GDM1 (cell line): Measurements from ENCODE around the gene SARNP.

Experiments used
- DNase-seq: peaks from one replicate; lab custom pipeline; 2025; lab: John Stamatoyannopoulos, UW

SARNP gene

GRCh38 chr12:55724226-55724939 lies 93.1 kb downstream of the SARNP start:
- DNase-seq, result peak; percentile 55

- no peak for DNase-seq
Measured at GRCh38 chr12:55723516-55724225, 93.9 kb downstream of the SARNP start.

- DNase-seq, result no peak
Measured at GRCh38 chr12:55722948-55723347, 94.6 kb downstream of the SARNP start.

- no peak for DNase-seq
Measured at GRCh38 chr12:55721601-55722213, 95.8 kb downstream of the SARNP start.

GRCh38 chr12:55720894-55721444 lies 96.6 kb downstream of the SARNP start:
- DNase-seq, result no peak

GRCh38 chr12:55720071-55720564 lies 97.4 kb downstream of the SARNP start, which contains the start of gene RDH5:
Gene RDH5 (plus strand): TSS chr12:55720393. CDS start chr12:55721185, 792 bp downstream.
- DNase-seq, result no peak

GRCh38 chr12:55719371-55719770 lies 98.2 kb downstream of the SARNP start:
- no peak for DNase-seq

GRCh38 chr12:55718624-55719275 lies 98.8 kb downstream of the SARNP start:
- DNase-seq, result no peak

GRCh38 chr12:55718015-55718414 lies 99.5 kb downstream of the SARNP start:
- DNase-seq, result no peak

- no peak for DNase-seq
Measured at GRCh38 chr12:55717011-55718007, 100.2 kb downstream of the SARNP start.

- DNase-seq, result no peak
Measured at GRCh38 chr12:55716582-55716957, 101.0 kb downstream of the SARNP start.

- peak; percentile 89 for DNase-seq
Measured at GRCh38 chr12:55715833-55716581, 101.5 kb downstream of the SARNP start, which contains the start of gene BLOC1S1. Gene BLOC1S1 (plus strand): TSS chr12:55716046. CDS start chr12:55716052, 6 bp downstream.

- no peak for DNase-seq
Measured at GRCh38 chr12:55715169-55715764, 102.3 kb downstream of the SARNP start.

GRCh38 chr12:55713721-55714120 lies 103.8 kb downstream of the SARNP start:
- DNase-seq, result no peak

- DNase-seq, result no peak
Measured at GRCh38 chr12:55712700-55713415, 104.7 kb downstream of the SARNP start.

- no peak for DNase-seq
Measured at GRCh38 chr12:55711786-55712553, 105.6 kb downstream of the SARNP start.

- DNase-seq, result no peak
Measured at GRCh38 chr12:55708695-55709233, 108.8 kb downstream of the SARNP start.
